SK-N-SH (cell line): ENCODE data around the gene AGAP1. TPM values are rescaled to one million over a fixed set of nuclear protein-coding genes. Genes with fewer than 3 reads are reported as not detected.

ENCODE experiments used
- CTCF ChIA-PET: fragments of 300-600, 350-600 bp; formaldehyde crosslinking; extraction: SDS; loops from one replicate; lab custom pipeline; 2021; lab: Yijun Ruan, JAX
- POLR2A ChIA-PET: fragments of 350-600 bp; sonication (Branson Sonifier 250); formaldehyde crosslinking; extraction: SDS; loops from one replicate; lab custom pipeline; 2020; ENCODE audit warnings: antibody characterized with exemption, inconsistent platforms; lab: Yijun Ruan, JAX
- DNase-seq: peaks from one replicate; pipeline ENCODE4 v3.0.0; 2012
- H2AFZ ChIP-seq: fragments of 200-600 bp; sonication (generic); 2 replicates; pipeline ENCODE4 v1.8.1; 2016; ENCODE audit warnings: antibody characterized with exemption, mild to moderate bottlenecking, low read depth
- H3F3A ChIP-seq: fragments of 200-600 bp; sonication (generic); replicated peaks from 2 replicates; pipeline ENCODE3; 2016; ENCODE audit warnings: antibody characterized with exemption, mild to moderate bottlenecking; ENCODE audit not compliant: insufficient read depth
- H3K27ac ChIP-seq, 2 experiments: fragments of 200-500 bp in 1 of 2; fragments of 200-600 bp in 1 of 2; sonication (Bioruptor generic) in 1 of 2; sonication (generic), shearing (Covaris generic) in 1 of 2; 2 replicates each; pipeline versions ENCODE4 v1.5.1 to v1.6.1; 2014 to 2016; ENCODE audit warnings: low read depth in 2 of 2, inconsistent platforms in 1 of 2, low read length in 1 of 2, mild to moderate bottlenecking in 1 of 2, mixed read lengths in 1 of 2
- H3K27me3 ChIP-seq: fragments of 200-600 bp; sonication (generic), shearing (Covaris generic); 2 replicates; pipeline ENCODE4 v1.6.1; 2016; ENCODE audit warnings: mixed run types; ENCODE audit not compliant: insufficient read depth
- H3K36me3 ChIP-seq, 2 experiments: fragments of 200-500 bp in 1 of 2; fragments of 200-600 bp in 1 of 2; sonication (Bioruptor generic) in 1 of 2; sonication (generic) in 1 of 2; replicated peaks in 1 of 2; 2 replicates each; pipeline versions ENCODE3 to v1.5.1; 2014 to 2016; ENCODE audit warnings: low read length in 1 of 2, mild to moderate bottlenecking in 1 of 2; ENCODE audit not compliant: insufficient read depth in 2 of 2, control insufficient read depth in 1 of 2
- H3K4me1 ChIP-seq, 2 experiments: fragments of 200-500 bp in 1 of 2; fragments of 200-600 bp in 1 of 2; sonication (Bioruptor generic) in 1 of 2; sonication (generic), shearing (Covaris generic) in 1 of 2; 2 replicates each; pipeline versions ENCODE4 v1.5.1 to v1.6.1; 2014 to 2016; ENCODE audit warnings: low read depth in 1 of 2, low read length in 1 of 2, mixed run types in 1 of 2; ENCODE audit not compliant: insufficient read depth in 2 of 2, control insufficient read depth in 1 of 2
- H3K4me2 ChIP-seq: fragments of 200-600 bp; sonication (generic), shearing (Covaris generic); 2 replicates; pipeline ENCODE4 v1.6.1; 2017; ENCODE audit warnings: mixed run types
- H3K4me3 ChIP-seq, 2 experiments: fragments of 200-500 bp in 1 of 2; fragments of 200-600 bp in 1 of 2; sonication (Bioruptor generic) in 1 of 2; sonication (generic), shearing (Covaris generic) in 1 of 2; 2 replicates each; pipeline versions ENCODE4 v1.5.1 to v1.8.1; 2014 to 2016; ENCODE audit warnings: low read depth in 2 of 2, inconsistent platforms in 1 of 2, low read length in 1 of 2, mild to moderate bottlenecking in 1 of 2, mixed read lengths in 1 of 2, moderate library complexity in 1 of 2
- H3K79me2 ChIP-seq: fragments of 200-600 bp; sonication (generic); 2 replicates; pipeline ENCODE4 v1.8.1; 2017; ENCODE audit warnings: mild to moderate bottlenecking; ENCODE audit not compliant: insufficient read depth
- H3K9ac ChIP-seq: fragments of 200-600 bp; sonication (generic); 2 replicates; pipeline ENCODE4 v1.6.1; 2017; ENCODE audit warnings: mixed run types
- H3K9me2 ChIP-seq: fragments of 200-600 bp; sonication (generic); 2 replicates; pipeline ENCODE4 v1.6.1; 2017; ENCODE audit warnings: mixed run types
- H3K9me3 ChIP-seq: fragments of 200-600 bp; sonication (generic); 2 replicates; pipeline ENCODE4 v1.6.1; 2017; ENCODE audit warnings: mixed run types, mild to moderate bottlenecking, moderate library complexity
- H4K20me1 ChIP-seq: fragments of 200-600 bp; sonication (generic); 2 replicates; pipeline ENCODE4 v1.6.1; 2017; ENCODE audit warnings: mild to moderate bottlenecking, mixed run types; ENCODE audit not compliant: insufficient read depth
- CHD2 ChIP-seq: fragments of 150-350 bp; IDR thresholded peaks from 2 replicates; pipeline ENCODE4 v1.6.1; 2018; ENCODE audit warnings: low read length; ENCODE audit not compliant: partially characterized antibody
- EP300 ChIP-seq, 2 experiments: IDR thresholded peaks; 2 replicates each; pipeline versions ENCODE4 v1.4.0 to v1.6.1; 2012; ENCODE audit warnings: borderline replicate concordance in 1 of 2, low read depth in 1 of 2, low read length in 1 of 2
- FOSL2 ChIP-seq: IDR thresholded peaks from 2 replicates; pipeline ENCODE4 v1.4.0; 2012; ENCODE audit warnings: low read depth, mild to moderate bottlenecking, moderate library complexity, borderline replicate concordance
- FOXM1 ChIP-seq: IDR thresholded peaks from 2 replicates; pipeline ENCODE4 v1.4.0; 2012; ENCODE audit warnings: low read depth, mild to moderate bottlenecking
- GABPA ChIP-seq: IDR thresholded peaks from 2 replicates; pipeline ENCODE4 v1.4.0; 2012; ENCODE audit warnings: low read depth, mild to moderate bottlenecking
- JUND ChIP-seq: IDR thresholded peaks from 2 replicates; pipeline ENCODE4 v1.4.0; 2012
- NFIC ChIP-seq: IDR thresholded peaks from 2 replicates; pipeline ENCODE4 v1.4.0; 2012; ENCODE audit warnings: borderline replicate concordance
- NRF1 ChIP-seq: IDR thresholded peaks from 2 replicates; pipeline ENCODE4 v1.6.1; 2012; ENCODE audit warnings: low read depth, mild to moderate bottlenecking, low read length
- PBX3 ChIP-seq: IDR thresholded peaks from 2 replicates; pipeline ENCODE4; 2012
- POLR2AphosphoS5 ChIP-seq: IDR thresholded peaks from 2 replicates; pipeline ENCODE4 v1.6.1; 2012; ENCODE audit warnings: low read depth, low read length
- RAD21 ChIP-seq: IDR thresholded peaks from 2 replicates; pipeline ENCODE4 v1.6.1; 2012; ENCODE audit warnings: mild to moderate bottlenecking, low read length
- RXRA ChIP-seq: IDR thresholded peaks from 2 replicates; pipeline ENCODE4 v1.4.0; 2012; ENCODE audit warnings: low read depth, mild to moderate bottlenecking, borderline replicate concordance
- SIN3A ChIP-seq: IDR thresholded peaks from 2 replicates; pipeline ENCODE4 v1.6.1; 2012; ENCODE audit warnings: low read depth, mild to moderate bottlenecking, low read length, moderate library complexity, borderline replicate concordance
- USF2 ChIP-seq: fragments of 150-350 bp; IDR thresholded peaks from 2 replicates; pipeline ENCODE4 v1.6.1; 2017; ENCODE audit warnings: antibody characterized with exemption, low read length, low read depth, borderline replicate concordance
- YY1 ChIP-seq: IDR thresholded peaks from 2 replicates; pipeline ENCODE4 v1.4.0; 2012; ENCODE audit warnings: low read depth, mild to moderate bottlenecking
- WGBS: methylation state at CpG from one replicate; pipeline ENCODE4 v1.1.6; 2017; ENCODE audit warnings: low lambda C conversion rate; 5-methylcytosine and 5-hydroxymethylcytosine counted together
- polyA plus RNA-seq, 3 experiments: library from polyadenylated mRNA; depleted of rRNA; stranded (reverse); fragments of >200 nt; gene quantifications; 2 replicates each; pipeline ENCODE4 v1.2.3, GENCODE V29; 2012
- TF ChIP-seq, protein P1 (sequence below): IDR thresholded peaks from 2 replicates; pipeline ENCODE4 v1.4.0; 2012; ENCODE audit warnings: low read depth

The AGAP1 gene
- polyA plus RNA-seq, 1 of the 3 experiments (the other 2 are of a cell fraction): 8.8 TPM

GRCh38 chr2:235630718-235631296 is 137.0 kb downstream of the AGAP1 start:
- Histone ChIP-seq H3K4me2 (no peak overlapping the region), H3K4me3 (no peak overlapping the region), H3K4me1 (peaks cover 0 to 7% of the 10 kb centered on the region in 2 experiments; a peak in 2 of 4 replicates), H3K9ac (no peak overlapping the region), H4K20me1 (peaks cover 19% of the 10 kb centered on the region), H3F3A (no peaks in the 10 kb centered on the region), H3K9me2 (no peaks in the 10 kb centered on the region), H2AFZ (no peak overlapping the region), H3K79me2 (peaks cover 6% of the 10 kb centered on the region; the same call in 1 of the 2 replicates), H3K36me3 (no peaks in the 10 kb centered on the region), H3K27ac (no peak overlapping the region), H3K9me3 (no peaks in the 10 kb centered on the region), H3K27me3 (no peaks in the 10 kb centered on the region)
- 98% methylated on average over 21 of the region's 21 CpGs for WGBS
- TF ChIP-seq RAD21 (no peak), POLR2AphosphoS5 (no peak), YY1 (no peak), PBX3 (no peak), RXRA (no peak), NRF1 (no peak), EP300 (IDR thresholded peaks at IDR 0.05; ENCODE audit: borderline replicate concordance in 1 of 2, low read depth in 1 of 2, low read length in 1 of 2) (no peak), USF2 (no peak), SIN3A (no peak), NFIC (no peak), CHD2 (no peak), FOSL2 (no peak), FOXM1 (no peak), JUND (no peak), GABPA (no peak)
- TF ChIP-seq, protein P1, sequence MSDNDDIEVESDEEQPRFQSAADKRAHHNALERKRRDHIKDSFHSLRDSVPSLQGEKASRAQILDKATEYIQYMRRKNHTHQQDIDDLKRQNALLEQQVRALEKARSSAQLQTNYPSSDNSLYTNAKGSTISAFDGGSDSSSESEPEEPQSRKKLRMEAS: no peak
- POLR2A ChIA-PET: no interaction called here
- no peak for DNase-seq
- CTCF ChIA-PET: interaction anchor here (1.5 kb wide), 1 partner anchor 37 kb away, joined by 3 read pairs; no protein-coding TSS in a partner anchor
